Smooth muscle cell (in vitro differentiated cells): ENCODE results near the gene TREML4. TPM values are rescaled to one million over a fixed set of nuclear protein-coding genes. Genes with fewer than 3 reads are reported as not detected.

Experiments used
- DNase-seq: peaks from one replicate; lab custom pipeline; 2025; ENCODE audit not compliant: unreplicated experiment; lab: John Stamatoyannopoulos, UW
- H2AFZ ChIP-seq: fragments of 200-600 bp; sonication (generic); 2 replicates; pipeline ENCODE4 v1.6.0; 2016; ENCODE audit warnings: antibody characterized with exemption, low read depth, mild to moderate bottlenecking
- H3F3A ChIP-seq: fragments of 200-600 bp; sonication (generic); 2 replicates; pipeline ENCODE4 v1.6.0; 2017; ENCODE audit warnings: antibody characterized with exemption, low read depth
- H3K27ac ChIP-seq: fragments of 200-600 bp; sonication (generic); 2 replicates; pipeline ENCODE4 v1.5.1; 2016; ENCODE audit warnings: low read depth, mild to moderate bottlenecking
- H3K27me3 ChIP-seq: fragments of 200-600 bp; sonication (generic); 2 replicates; pipeline ENCODE4 v1.6.1; 2016; ENCODE audit warnings: low read depth, mild to moderate bottlenecking
- H3K36me3 ChIP-seq: fragments of 200-600 bp; sonication (generic); 2 replicates; pipeline ENCODE4 v1.5.1; 2016; ENCODE audit warnings: low read depth
- H3K4me1 ChIP-seq: fragments of 200-600 bp; sonication (generic); 2 replicates; pipeline ENCODE4 v1.5.1; 2016; ENCODE audit warnings: low read depth
- H3K4me2 ChIP-seq: fragments of 200-600 bp; sonication (generic); 2 replicates; pipeline ENCODE4 v1.6.0; 2016; ENCODE audit warnings: mild to moderate bottlenecking
- H3K4me3 ChIP-seq: fragments of 200-600 bp; sonication (generic); 2 replicates; pipeline ENCODE4 v1.5.1; 2016; ENCODE audit warnings: mild to moderate bottlenecking
- H3K79me2 ChIP-seq: fragments of 200-600 bp; sonication (generic); 2 replicates; pipeline ENCODE4 v1.6.0; 2016; ENCODE audit warnings: low read depth, mild to moderate bottlenecking
- H3K9ac ChIP-seq: fragments of 200-600 bp; sonication (generic); 2 replicates; pipeline ENCODE4 v1.6.0; 2016; ENCODE audit warnings: low read depth
- H3K9me3 ChIP-seq: fragments of 200-600 bp; sonication (generic); replicated peaks from 2 replicates; pipeline ENCODE4 v1.5.1; 2016; ENCODE audit warnings: low read depth
- H4K20me1 ChIP-seq: fragments of 200-600 bp; sonication (generic); 2 replicates; pipeline ENCODE4 v1.6.0; 2016; ENCODE audit warnings: low read depth
- CTCF ChIP-seq: fragments of 200-600 bp; sonication (generic); IDR thresholded peaks from 2 replicates; pipeline ENCODE4 v1.5.1; 2017; ENCODE audit warnings: borderline replicate concordance, mild to moderate bottlenecking, antibody characterized with exemption; ENCODE audit not compliant: insufficient read depth, poor library complexity, severe bottlenecking
- WGBS: methylation state at CpG from one replicate; pipeline ENCODE4 v1.1.7; 2016; ENCODE audit warnings: low lambda C conversion rate; 5-methylcytosine and 5-hydroxymethylcytosine counted together
- polyA plus RNA-seq: library from polyadenylated mRNA; unstranded; fragments of >200 nt; fragmentation: Nextera tagmentation; extraction: Ambion mirVana; gene quantifications from 2 replicates; pipeline ENCODE4 v1.2.1, GENCODE V29; 2016
- total RNA-seq: library from RNA; depleted of rRNA; stranded (reverse); fragments of >200 nt; gene quantifications from 2 replicates; pipeline ENCODE4 v1.2.3, GENCODE V29; 2014

TREML4 gene
- total and polyA plus RNA-seq, 2 experiments from 2014 or later, result not detected

DNA sequence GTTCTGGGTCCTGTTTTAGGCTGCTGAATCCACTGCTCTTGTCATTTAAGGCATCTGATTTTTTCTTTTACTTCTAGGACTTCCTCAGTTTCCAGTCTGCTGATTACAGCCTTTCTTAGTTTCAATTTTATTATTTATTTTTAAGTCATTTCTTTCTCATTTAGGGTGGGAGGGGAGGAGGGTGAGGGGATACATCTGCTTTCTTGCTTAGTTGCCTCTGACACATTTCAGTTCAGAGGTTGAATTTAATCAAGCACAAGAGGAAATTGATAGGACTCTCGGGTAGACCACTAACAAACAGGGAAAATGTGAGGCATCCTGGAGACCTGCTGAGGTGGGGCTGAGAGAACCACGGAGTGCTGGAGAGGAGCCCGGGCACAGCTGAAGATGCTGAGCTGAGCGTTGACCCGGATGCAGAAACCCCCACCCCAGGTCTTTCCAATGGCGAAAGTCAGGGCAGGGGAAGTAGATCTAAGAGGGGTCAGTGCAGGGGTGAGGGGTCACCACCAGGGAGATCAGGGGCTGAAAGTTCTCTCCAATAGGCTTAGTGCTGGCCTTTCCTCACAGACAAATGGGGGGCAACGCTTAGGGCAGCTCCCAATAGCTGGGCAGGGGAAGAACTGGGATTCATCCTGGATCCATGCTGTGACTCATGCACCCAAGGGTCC lies 19.6 kb upstream of the TREML4 start:
- no peaks in the 10 kb centered on the region for H3K36me3 ChIP-seq
- no peaks in the 10 kb centered on the region for H3K79me2 ChIP-seq
- H3K27ac ChIP-seq, result no peak overlapping the region
- DNase-seq, result no peak
- no peaks in the 10 kb centered on the region for H3F3A ChIP-seq
- H4K20me1 ChIP-seq, result no peaks in the 10 kb centered on the region
- no peak overlapping the region for H3K9ac ChIP-seq
- no peak for TF ChIP-seq CTCF
- no peaks in the 10 kb centered on the region for H3K4me1 ChIP-seq
- H3K9me3 ChIP-seq, result no peaks in the 10 kb centered on the region
- WGBS, result 90% methylated on average over 7 of the region's 7 CpGs
- H2AFZ ChIP-seq, result no peak overlapping the region
- no peak overlapping the region for H3K4me3 ChIP-seq
- H3K27me3 ChIP-seq, result peaks cover 37% of the 10 kb centered on the region
- no peak overlapping the region for H3K4me2 ChIP-seq

- H3K4me3 ChIP-seq, result no peak overlapping the region
- no peak overlapping the region for H3K4me2 ChIP-seq
- H3K79me2 ChIP-seq, result no peaks in the 10 kb centered on the region
- H3K4me1 ChIP-seq, result no peaks in the 10 kb centered on the region
- TF ChIP-seq CTCF, result no peak
- H4K20me1 ChIP-seq, result no peaks in the 10 kb centered on the region
- DNase-seq, result no peak
- H3K9ac ChIP-seq, result no peak overlapping the region
- H2AFZ ChIP-seq, result no peak overlapping the region
- no peaks in the 10 kb centered on the region for H3K9me3 ChIP-seq
- no peaks in the 10 kb centered on the region for H3K36me3 ChIP-seq
- no peak overlapping the region for H3K27ac ChIP-seq
- peaks cover 49% of the 10 kb centered on the region for H3K27me3 ChIP-seq
- no peaks in the 10 kb centered on the region for H3F3A ChIP-seq
- WGBS, result 91% methylated on average over 5 of the region's 5 CpGs
Measured at GRCh38 chr6:41209547-41210320, 18.4 kb upstream of the TREML4 start.

GRCh38 chr6:41214559-41215238 lies 13.4 kb upstream of the TREML4 start:
- no peaks in the 10 kb centered on the region for H4K20me1 ChIP-seq
- DNase-seq, result no peak
- H2AFZ ChIP-seq, result no peak overlapping the region
- no peaks in the 10 kb centered on the region for H3K79me2 ChIP-seq
- 76% methylated on average over 9 of the region's 9 CpGs for WGBS
- no peaks in the 10 kb centered on the region for H3K9me3 ChIP-seq
- H3F3A ChIP-seq, result no peaks in the 10 kb centered on the region
- H3K4me2 ChIP-seq, result no peak overlapping the region
- no peak overlapping the region for H3K4me3 ChIP-seq
- H3K27me3 ChIP-seq, result peaks cover 47% of the 10 kb centered on the region
- H3K36me3 ChIP-seq, result no peaks in the 10 kb centered on the region
- H3K27ac ChIP-seq, result no peak overlapping the region
- H3K9ac ChIP-seq, result no peak overlapping the region
- H3K4me1 ChIP-seq, result no peaks in the 10 kb centered on the region
- TF ChIP-seq CTCF, result no peak
